Thymus (tissue), 11 donors: ENCODE measurements around the gene APLF. TPM values are rescaled to one million over a fixed set of nuclear protein-coding genes. Genes with fewer than 3 reads are reported as not detected.

ENCODE experiments used
- DNase-seq, 9 donors: peaks; one replicate each; pipeline ENCODE4 v3.0.0-alpha.2; 2013; ENCODE audit warnings: low spot score in 9 of 9, low read depth in 6 of 9, missing footprints in 1 of 9
- H3K27ac ChIP-seq, 2 donors: one replicate each; pipeline ENCODE4 v1.5.1; 2013; ENCODE audit warnings: control low read depth in 1 of 2, low read depth in 1 of 2, low read length in 1 of 2, mild to moderate bottlenecking in 1 of 2, moderate library complexity in 1 of 2
- H3K27me3 ChIP-seq, 2 donors: one replicate each; pipeline ENCODE4 v1.5.1; 2013; ENCODE audit warnings: low read length in 1 of 2; ENCODE audit not compliant: control insufficient read depth in 2 of 2, insufficient read depth in 1 of 2
- H3K36me3 ChIP-seq, 2 donors: one replicate each; pipeline ENCODE4 v1.5.1; 2013; ENCODE audit warnings: low read length in 1 of 2, mild to moderate bottlenecking in 1 of 2, moderate library complexity in 1 of 2; ENCODE audit not compliant: control insufficient read depth in 2 of 2, insufficient read depth in 2 of 2
- H3K4me1 ChIP-seq, 2 donors: one replicate each; pipeline ENCODE4 v1.5.1; 2013; ENCODE audit warnings: low read length in 2 of 2; ENCODE audit not compliant: control insufficient read depth in 2 of 2, insufficient read depth in 2 of 2
- H3K4me3 ChIP-seq, 2 donors: one replicate each; pipeline ENCODE4 v1.5.1; 2013; ENCODE audit warnings: low read length in 2 of 2, control low read depth in 1 of 2, mild to moderate bottlenecking in 1 of 2
- H3K9me3 ChIP-seq, 2 donors: one replicate each; pipeline ENCODE4 v1.5.1; 2013; ENCODE audit warnings: low read length in 1 of 2, mild to moderate bottlenecking in 1 of 2; ENCODE audit not compliant: control insufficient read depth in 2 of 2, insufficient read depth in 1 of 2
- WGBS: extraction: QIAGEN DNeasy Blood & Tissue Kit; methylation state at CpG from one replicate; pipeline ENCODE4 v1.1.7; 2013; 5-methylcytosine and 5-hydroxymethylcytosine counted together
- polyA plus RNA-seq: library from polyadenylated mRNA; stranded (reverse); fragments of 200-250 nt; gene quantifications from one replicate; pipeline ENCODE4 v1.2.3, GENCODE V29; 2013
- total RNA-seq: library from RNA; stranded (reverse); fragments of 120-200 nt; gene quantifications from one replicate; pipeline ENCODE4 v1.2.4, GENCODE V29; 2013
- donor health status: healthy.

APLF gene
- total and polyA plus RNA-seq, 2 donors = 2.4 to 7.5 TPM

DNA sequence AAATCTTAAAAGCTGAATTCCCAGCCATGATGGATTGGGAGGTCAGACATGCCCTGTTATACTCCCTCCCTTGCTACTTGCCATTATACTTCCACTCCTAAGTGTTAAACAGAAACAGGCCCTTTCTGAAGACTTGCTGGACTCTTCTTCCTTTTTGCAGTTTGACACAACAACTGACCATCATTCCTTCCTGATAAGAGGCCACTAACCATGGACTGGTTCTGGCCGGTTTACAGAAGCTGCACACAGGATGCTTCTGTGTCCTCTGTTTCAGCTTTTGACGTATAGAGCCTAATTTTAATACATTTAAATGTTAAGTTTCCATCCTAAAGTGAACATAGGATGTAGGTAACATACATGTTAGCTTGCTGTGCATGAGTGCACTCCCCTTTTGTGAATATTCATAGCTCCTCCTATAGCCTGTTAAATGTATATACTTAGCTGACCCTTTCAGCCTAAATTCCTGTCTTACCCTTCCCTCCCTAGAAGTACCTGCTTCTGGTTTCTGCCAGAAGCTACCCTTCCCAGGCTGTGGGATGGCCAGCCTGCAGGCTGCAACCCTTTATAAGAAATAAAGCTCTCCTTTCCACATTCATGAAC is 13.5 kb upstream of the APLF start:
- no peak for DNase-seq
- WGBS = 94% methylated on average over 2 of the region's 2 CpGs
- Histone ChIP-seq H3K4me1 (peaks cover 3 to 7% of the 10 kb centered on the region in 2 donors), H3K4me3 (no peak overlapping the region), H3K36me3 (no peaks in the 10 kb centered on the region), H3K27ac (no peak overlapping the region), H3K27me3 (no peaks in the 10 kb centered on the region), H3K9me3 (peaks cover 0 to 6% of the 10 kb centered on the region in 2 donors)

DNA sequence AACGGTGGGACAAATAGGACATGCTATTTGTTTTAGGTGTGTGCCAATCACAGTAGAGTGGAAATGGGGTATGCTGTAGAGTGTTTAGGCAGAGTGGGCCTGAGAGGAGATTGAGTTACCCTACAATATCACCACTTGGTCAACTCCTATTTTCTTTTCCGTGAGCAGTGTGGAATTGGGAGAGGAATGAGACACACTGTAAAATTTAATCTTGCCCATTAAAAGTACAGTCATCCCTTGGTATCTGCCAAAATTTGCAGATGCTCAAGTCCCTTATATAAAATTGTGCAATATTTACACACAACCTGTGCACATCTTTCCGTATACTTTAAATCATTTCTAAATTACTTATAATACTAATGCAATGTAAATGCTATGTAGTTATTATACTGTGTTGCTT is 12.7 kb upstream of the APLF start:
- H3K4me1 ChIP-seq = peaks cover 3 to 7% of the 10 kb centered on the region in 2 donors
- H3K27ac ChIP-seq = no peak overlapping the region
- no peak overlapping the region for H3K4me3 ChIP-seq
- no peak for DNase-seq
- no peaks in the 10 kb centered on the region for H3K36me3 ChIP-seq
- H3K27me3 ChIP-seq = no peaks in the 10 kb centered on the region
- WGBS = 98% methylated on average over 3 of the region's 3 CpGs
- peaks cover 0 to 3% of the 10 kb centered on the region in 2 donors for H3K9me3 ChIP-seq

DNA sequence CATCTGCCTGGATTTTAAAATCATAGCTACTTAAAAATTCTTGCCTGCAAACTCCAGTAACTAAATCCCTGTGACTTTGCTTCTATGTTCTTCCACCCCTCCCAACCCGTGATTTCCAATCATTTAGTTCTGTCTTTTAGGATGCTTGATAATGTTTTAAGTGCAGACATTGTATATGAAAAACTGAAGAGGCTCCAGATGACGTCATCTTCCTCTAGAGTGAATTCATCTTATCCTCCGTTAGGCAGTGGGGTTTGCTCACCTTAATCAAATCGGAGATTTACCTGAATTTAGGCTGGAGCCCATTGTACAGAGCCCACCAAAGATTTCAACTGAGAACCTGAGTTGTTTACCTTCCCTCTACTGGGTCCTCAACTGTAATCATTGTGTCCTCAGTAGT is 11.2 kb upstream of the APLF start:
- no peaks in the 10 kb centered on the region for H3K36me3 ChIP-seq
- H3K4me1 ChIP-seq = peaks cover 3 to 7% of the 10 kb centered on the region in 2 donors
- no peak overlapping the region for H3K4me3 ChIP-seq
- no peak for DNase-seq
- H3K27me3 ChIP-seq = no peaks in the 10 kb centered on the region
- H3K9me3 ChIP-seq = peaks cover 0 to 3% of the 10 kb centered on the region in 2 donors
- no peak overlapping the region for H3K27ac ChIP-seq
- WGBS = 97% methylated on average over 4 of the region's 4 CpGs

DNA sequence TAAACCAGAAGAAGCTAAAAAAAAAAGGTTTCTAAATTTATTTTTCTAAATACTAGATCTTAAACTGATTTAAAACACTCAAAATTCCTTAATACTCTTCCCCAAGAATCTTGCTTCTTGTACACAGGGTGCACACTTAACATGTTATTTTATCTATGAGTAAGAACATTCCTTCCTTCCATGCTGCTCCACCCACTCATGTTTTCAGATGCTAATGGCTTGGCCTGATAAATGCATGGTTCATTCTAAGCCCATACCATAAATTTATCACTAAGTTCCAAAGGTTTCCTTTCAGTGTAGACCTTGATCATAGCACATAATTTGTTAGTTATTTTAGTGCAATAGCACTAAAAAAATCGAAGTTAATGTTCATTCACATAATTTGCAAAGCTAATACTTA is 8.4 kb upstream of the APLF start:
- Histone ChIP-seq H3K27ac (no peak overlapping the region), H3K9me3 (no peaks in the 10 kb centered on the region), H3K27me3 (no peaks in the 10 kb centered on the region), H3K36me3 (no peaks in the 10 kb centered on the region), H3K4me3 (no peak overlapping the region), H3K4me1 (no peaks in the 10 kb centered on the region)
- no peak for DNase-seq
- 69% methylated on average over 1 of the region's 1 CpG for WGBS

DNA sequence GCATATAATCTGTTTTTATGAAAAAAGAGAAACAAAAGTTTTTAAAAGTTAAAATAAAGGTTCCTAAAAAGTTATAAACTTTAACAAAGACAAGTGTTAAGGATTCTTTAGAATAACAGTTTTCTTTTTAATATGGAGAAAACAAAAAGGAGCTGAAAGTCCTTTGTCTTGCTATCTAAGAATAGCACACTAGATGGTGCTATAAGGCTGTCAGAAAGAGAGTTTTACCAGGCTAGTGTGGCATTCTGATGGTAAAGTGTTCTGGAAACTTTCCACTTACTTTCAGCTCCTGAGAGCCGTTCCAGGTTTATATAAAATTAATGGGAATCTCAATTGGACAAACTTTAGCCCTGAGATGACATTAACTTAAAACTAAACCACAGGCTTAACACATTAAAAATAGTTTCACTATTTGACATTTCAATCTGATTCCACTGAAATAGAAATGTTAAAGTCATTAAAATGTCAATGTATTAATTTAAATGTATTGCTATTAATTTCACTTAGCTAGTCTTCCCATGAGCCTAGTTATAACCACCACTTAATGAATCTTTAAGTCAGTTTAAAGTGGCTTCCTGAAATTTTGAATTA is 4.0 kb upstream of the APLF start:
- peak in 7 of 9 donors; percentile 45 to 83 (median 64) for DNase-seq
- 7% methylated on average over 1 of the region's 1 CpG for WGBS

DNA sequence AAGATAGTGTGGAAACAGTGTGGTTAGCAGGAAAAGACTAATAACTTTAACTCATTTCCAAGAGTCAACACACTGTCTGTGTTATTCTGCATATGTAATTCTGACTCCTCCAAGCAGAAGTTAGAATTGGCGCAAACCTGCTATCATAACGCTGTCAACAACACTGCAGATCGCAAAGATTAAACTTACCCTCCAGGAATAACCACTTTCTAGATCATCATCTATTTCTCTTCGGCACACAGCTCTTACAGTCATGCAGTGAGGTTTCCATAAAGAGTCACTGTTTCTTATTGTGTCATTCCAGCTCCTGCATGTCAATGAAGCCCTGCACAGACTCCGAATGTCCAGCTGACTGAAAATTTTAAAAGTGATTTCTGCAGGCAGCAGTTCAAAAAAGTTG is 2.7 kb upstream of the APLF start:
- H3K27ac ChIP-seq = no peak overlapping the region
- peaks cover 7 to 11% of the 10 kb centered on the region in 2 donors for H3K4me1 ChIP-seq
- 98% methylated on average over 5 of the region's 5 CpGs for WGBS
- DNase-seq = no peak
- no peaks in the 10 kb centered on the region for H3K36me3 ChIP-seq
- H3K9me3 ChIP-seq = no peaks in the 10 kb centered on the region
- no peaks in the 10 kb centered on the region for H3K27me3 ChIP-seq
- H3K4me3 ChIP-seq = no peak overlapping the region

More for the DNA sequence above, 4.0 kb upstream of the APLF start:
- Histone ChIP-seq H3K4me1 (peaks cover 7 to 11% of the 10 kb centered on the region in 2 donors), H3K9me3 (no peaks in the 10 kb centered on the region), H3K27ac (no peak overlapping the region), H3K27me3 (no peaks in the 10 kb centered on the region), H3K36me3 (no peaks in the 10 kb centered on the region), H3K4me3 (no peak overlapping the region)

DNA sequence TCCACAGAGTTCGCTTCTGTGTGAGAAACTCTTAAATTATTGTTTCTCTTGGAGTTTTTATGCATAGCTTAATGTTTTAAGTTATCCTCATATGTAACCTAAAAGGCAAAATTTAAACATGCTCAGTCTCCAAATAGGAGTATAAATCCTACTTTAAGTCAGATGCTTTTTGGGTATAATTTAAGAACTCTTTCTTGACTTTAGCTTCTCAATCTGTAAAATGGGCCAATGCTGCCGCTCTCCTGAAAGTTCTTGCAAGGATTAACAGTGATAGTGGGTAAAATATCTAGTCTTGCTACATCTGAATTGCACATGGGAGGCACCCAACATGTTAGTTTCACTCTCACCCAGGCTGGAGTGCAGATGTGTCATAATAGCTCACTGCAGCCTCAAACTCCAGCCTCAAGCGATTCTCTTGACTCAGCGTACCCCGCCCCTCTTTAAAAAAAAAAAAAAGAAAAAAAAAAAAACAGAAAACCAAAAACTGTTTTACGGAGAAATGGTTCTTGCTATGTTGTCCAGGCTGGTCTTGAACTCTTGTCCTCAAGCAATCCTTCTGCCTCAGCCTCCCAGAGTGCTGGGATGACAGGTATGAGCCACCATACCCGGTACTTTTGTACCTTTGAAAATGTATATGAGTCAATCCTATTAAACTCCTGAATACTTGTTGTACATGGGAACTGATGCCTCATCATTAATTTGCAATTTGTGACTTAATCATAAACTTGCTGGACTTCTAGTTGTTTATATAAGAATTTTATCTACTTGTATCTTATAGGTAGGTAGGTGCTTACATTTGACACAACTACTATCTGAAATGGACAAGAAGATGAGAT is 2.1 kb upstream of the APLF start:
- 96% methylated on average over 7 of the region's 7 CpGs for WGBS
- no peak for DNase-seq
- H3K9me3 ChIP-seq = no peaks in the 10 kb centered on the region
- H3K36me3 ChIP-seq = no peaks in the 10 kb centered on the region
- H3K4me1 ChIP-seq = peaks cover 7 to 11% of the 10 kb centered on the region in 2 donors
- no peak overlapping the region for H3K4me3 ChIP-seq
- H3K27me3 ChIP-seq = no peaks in the 10 kb centered on the region
- H3K27ac ChIP-seq = no peak overlapping the region

DNA sequence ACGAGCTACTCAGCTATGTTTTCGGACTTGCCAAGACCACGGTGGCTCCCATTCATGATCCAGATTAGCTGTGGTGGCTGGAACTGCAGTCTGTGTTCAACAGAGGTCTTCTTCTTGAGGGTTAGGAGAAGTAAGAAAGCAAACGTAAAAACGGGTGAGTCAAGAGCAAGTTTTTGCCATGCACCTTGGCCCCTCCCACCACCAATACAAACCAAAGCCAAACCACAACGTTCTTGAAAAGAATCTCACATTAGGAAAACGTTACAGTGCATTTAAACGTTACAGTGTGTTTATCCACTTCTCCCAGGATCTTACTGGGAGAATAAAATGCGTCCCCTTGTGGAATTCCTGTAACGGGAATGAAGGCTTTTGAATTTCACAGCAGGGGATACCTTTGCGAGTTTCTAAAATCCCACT is 1.0 kb upstream of the APLF start:
- H3K36me3 ChIP-seq = no peaks in the 10 kb centered on the region
- peak overlapping the region; percentile 69 to 84 for H3K4me3 ChIP-seq
- H3K4me1 ChIP-seq = peaks cover 7 to 11% of the 10 kb centered on the region in 2 donors
- WGBS = 5% methylated on average over 11 of the region's 11 CpGs
- H3K9me3 ChIP-seq = no peaks in the 10 kb centered on the region
- DNase-seq = peak in 4 of 9 donors; percentile 41 to 71 (median 47)
- no peaks in the 10 kb centered on the region for H3K27me3 ChIP-seq
- H3K27ac ChIP-seq = peak overlapping the region; percentile 69 to 79

DNA sequence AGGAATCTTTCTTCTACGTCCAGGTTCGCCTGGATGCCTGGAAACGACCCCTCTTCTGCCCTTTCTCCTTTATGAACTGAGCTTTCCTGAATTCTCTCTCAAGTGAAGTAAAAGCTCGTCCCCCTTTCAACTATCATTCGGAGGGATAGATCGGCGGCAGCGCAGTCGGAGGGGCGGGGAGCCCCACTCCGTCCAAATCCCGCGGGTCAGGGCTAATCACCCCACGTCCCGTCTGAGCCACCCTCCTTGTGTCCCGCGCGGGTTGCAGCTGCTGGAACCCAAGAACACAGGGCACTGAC is 658 bp upstream of the APLF start:
- Histone ChIP-seq H3K9me3 (no peaks in the 10 kb centered on the region), H3K27me3 (no peaks in the 10 kb centered on the region), H3K4me3 (peak overlapping the region; percentile 69 to 84), H3K4me1 (peaks cover 7 to 11% of the 10 kb centered on the region in 2 donors), H3K27ac (peak overlapping the region; percentile 19 to 79), H3K36me3 (no peaks in the 10 kb centered on the region)
- DNase-seq = no peak
- WGBS = under 1% methylated on average over 18 of the region's 18 CpGs
